ENCODE data around the gene ST13. TPM values are rescaled to one million over a fixed set of nuclear protein-coding genes. Genes with fewer than 3 reads are reported as not detected.

ST13 gene
- total and polyA plus RNA-seq, 9 of the 15 experiments (the other 6 are each of a cell fraction or from before 2014, with no cell fraction given): 53.6 to 311 (median 195) TPM

DNA sequence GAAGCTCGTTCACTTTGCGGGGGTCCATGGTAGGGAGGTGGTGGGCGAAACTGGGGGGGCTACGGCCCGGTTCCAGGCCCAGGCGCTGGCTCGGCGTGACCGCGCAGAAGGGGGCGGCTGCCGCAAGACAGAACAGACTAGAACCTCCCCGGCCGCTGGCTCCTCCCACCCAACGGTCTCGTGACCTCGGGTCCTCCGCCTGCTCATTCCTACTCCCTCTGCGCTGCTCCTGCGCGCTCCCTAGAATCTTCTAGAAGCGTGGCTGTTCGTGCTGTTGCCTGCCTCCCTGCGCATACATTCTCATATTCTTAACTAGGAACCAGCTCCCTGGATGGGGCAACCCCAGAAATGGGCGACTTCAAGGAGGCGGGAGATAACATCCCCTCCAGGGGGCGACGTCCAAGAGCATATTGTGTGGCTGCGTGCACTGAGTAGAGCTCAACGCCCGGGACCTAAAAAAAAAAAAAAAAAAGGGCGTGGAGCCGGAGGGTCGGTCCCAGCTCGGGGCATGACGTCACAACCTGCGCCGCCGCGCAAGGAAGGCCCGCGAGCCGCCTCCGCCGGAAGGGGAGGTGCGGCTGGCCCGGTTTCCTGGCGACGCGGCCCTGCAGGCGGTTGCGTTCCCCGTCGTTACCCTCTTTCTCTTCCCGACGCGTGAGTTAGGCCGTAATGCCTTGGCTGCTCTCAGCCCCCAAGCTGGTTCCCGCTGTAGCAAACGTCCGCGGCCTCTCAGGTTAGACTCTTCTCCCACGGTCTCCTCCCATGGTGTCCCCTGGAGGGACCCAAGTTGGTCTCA lies at the start of gene ST13, which contains the start of gene XPNPEP3 (continued):
- TF ChIP-seq, protein P1, sequence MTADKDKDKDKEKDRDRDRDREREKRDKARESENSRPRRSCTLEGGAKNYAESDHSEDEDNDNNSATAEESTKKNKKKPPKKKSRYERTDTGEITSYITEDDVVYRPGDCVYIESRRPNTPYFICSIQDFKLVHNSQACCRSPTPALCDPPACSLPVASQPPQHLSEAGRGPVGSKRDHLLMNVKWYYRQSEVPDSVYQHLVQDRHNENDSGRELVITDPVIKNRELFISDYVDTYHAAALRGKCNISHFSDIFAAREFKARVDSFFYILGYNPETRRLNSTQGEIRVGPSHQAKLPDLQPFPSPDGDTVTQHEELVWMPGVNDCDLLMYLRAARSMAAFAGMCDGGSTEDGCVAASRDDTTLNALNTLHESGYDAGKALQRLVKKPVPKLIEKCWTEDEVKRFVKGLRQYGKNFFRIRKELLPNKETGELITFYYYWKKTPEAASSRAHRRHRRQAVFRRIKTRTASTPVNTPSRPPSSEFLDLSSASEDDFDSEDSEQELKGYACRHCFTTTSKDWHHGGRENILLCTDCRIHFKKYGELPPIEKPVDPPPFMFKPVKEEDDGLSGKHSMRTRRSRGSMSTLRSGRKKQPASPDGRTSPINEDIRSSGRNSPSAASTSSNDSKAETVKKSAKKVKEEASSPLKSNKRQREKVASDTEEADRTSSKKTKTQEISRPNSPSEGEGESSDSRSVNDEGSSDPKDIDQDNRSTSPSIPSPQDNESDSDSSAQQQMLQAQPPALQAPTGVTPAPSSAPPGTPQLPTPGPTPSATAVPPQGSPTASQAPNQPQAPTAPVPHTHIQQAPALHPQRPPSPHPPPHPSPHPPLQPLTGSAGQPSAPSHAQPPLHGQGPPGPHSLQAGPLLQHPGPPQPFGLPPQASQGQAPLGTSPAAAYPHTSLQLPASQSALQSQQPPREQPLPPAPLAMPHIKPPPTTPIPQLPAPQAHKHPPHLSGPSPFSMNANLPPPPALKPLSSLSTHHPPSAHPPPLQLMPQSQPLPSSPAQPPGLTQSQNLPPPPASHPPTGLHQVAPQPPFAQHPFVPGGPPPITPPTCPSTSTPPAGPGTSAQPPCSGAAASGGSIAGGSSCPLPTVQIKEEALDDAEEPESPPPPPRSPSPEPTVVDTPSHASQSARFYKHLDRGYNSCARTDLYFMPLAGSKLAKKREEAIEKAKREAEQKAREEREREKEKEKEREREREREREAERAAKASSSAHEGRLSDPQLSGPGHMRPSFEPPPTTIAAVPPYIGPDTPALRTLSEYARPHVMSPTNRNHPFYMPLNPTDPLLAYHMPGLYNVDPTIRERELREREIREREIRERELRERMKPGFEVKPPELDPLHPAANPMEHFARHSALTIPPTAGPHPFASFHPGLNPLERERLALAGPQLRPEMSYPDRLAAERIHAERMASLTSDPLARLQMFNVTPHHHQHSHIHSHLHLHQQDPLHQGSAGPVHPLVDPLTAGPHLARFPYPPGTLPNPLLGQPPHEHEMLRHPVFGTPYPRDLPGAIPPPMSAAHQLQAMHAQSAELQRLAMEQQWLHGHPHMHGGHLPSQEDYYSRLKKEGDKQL (CRISPR knock-in tag; IDR thresholded peaks at IDR 0.05; ENCODE audit: borderline replicate concordance): no peak
- no peak for TF ChIP-seq ARID1B (IDR thresholded peaks at IDR 0.05)

DNA sequence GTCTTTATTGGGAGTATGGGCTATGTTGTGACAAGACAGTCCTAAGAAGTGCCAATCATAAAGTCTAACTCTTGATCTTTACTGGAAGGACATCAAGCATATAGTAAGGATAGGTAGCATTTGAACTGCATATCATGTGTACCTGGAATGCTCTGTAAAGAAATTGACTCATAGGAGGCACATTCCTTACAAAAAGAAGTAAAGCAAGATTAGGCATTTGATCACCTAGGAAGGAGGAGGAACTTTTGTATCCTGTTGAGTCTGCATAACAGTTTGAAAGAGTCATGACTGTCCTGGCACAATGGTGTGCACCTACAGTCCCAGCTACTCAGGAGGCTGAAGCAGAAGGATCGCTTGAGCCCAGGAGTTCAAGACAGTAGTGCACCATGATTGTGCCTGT lies 47.7 kb upstream of the ST13 start:
- H3K9ac ChIP-seq (ENCODE audit: insufficient read depth in 1 of 2, low read depth in 2 of 2, low read length in 2 of 2): no peak overlapping the region
- WGBS (ENCODE audit: insufficient coverage, low coverage, missing lambda C conversion rate): 100% methylated on average over 1 of the region's 1 CpG
- ATAC-seq: no peak
- no peak overlapping the region for H3K4me3 ChIP-seq
- no peaks in the 10 kb centered on the region for H3K9me1 ChIP-seq (ENCODE audit: control insufficient read depth, insufficient read depth, low read length)
- no peaks in the 10 kb centered on the region for H4K20me1 ChIP-seq (replicated peaks; ENCODE audit: control insufficient read depth, insufficient read depth, low read length)
- BruUV-seq (replicated peaks): no TSS peak
- no peaks in the 10 kb centered on the region for H3K79me2 ChIP-seq (ENCODE audit: control insufficient read depth, insufficient read depth, low read length)
- TF ChIP-seq FUS (optimal IDR thresholded peaks at IDR 0.05; ENCODE audit: low read depth, low read length) (no peak), SIN3A (IDR thresholded peaks at IDR 0.05; ENCODE audit: borderline replicate concordance in 2 of 2, control insufficient read depth in 1 of 2, low read depth in 2 of 2, low read length in 2 of 2) (no peak), RFX7 (CRISPR knock-in tag; IDR thresholded peaks at IDR 0.05) (no peak), TEAD2 (tag; IDR thresholded peaks at IDR 0.05) (no peak)
- intact Hi-C loops (cut with micrococcal nuclease): no loop called here
- H2AFZ ChIP-seq (ENCODE audit: low read depth, low read length): no peak overlapping the region
- in situ Hi-C loops (cut with MboI): no loop called here
- H3K4me1 ChIP-seq (replicated peaks in 1 of 2; ENCODE audit: control insufficient read depth in 2 of 2, insufficient read depth in 2 of 2, low read length in 2 of 2): no peaks in the 10 kb centered on the region; a peak in 1 of 5 replicates
- no peaks in the 10 kb centered on the region for H3K27me3 ChIP-seq (ENCODE audit: control insufficient read depth in 2 of 2, insufficient read depth in 2 of 2, low read length in 2 of 2)
- 0 out of 3 replicates have a peak, but pooled peaks cover 2% of the 10 kb centered on the region for H3K36me3 ChIP-seq (ENCODE audit: control insufficient read depth, insufficient read depth, low read length)
- DNase-seq (ENCODE audit: extremely low read depth in 1 of 4, low spot score in 3 of 4): no peak
- H3K4me2 ChIP-seq (ENCODE audit: insufficient read depth, low read length): no peak overlapping the region
- no peaks in the 10 kb centered on the region for H3K9me3 ChIP-seq (replicated peaks; ENCODE audit: control insufficient read depth, insufficient read depth, low read depth, low read length)
- ChIA-PET CTCF (ENCODE audit: low intra/inter-chr PET ratio) (no interaction called here), POLR2A (interaction anchor here (0.6 kb wide), 1 partner anchor 105 kb away, joined by 3 read pairs; no protein-coding TSS in a partner anchor)
- H3K27ac ChIP-seq (ENCODE audit: extremely low read depth, low read depth, low read length): no peak overlapping the region
- FAIRE-seq: no peak

Measured in K562 (cell line).